Naive B cell (primary cell): ENCODE results near the gene CMTM2. TPM values are rescaled to one million over a fixed set of nuclear protein-coding genes. Genes with fewer than 3 reads are reported as not detected.
"Not testable (repeated sequence)": the region's sequence is repeated elsewhere in the genome, so short reads cannot be mapped to it uniquely, and the experiment has no call there.

Source experiments
- ATAC-seq, 2 donors: fragments of 150-1000 bp; cut with Tn5 transposase; 2 replicates each; pipeline ENCODE4 v1.10.0; 2021; ENCODE audit warnings: low read depth in 2 of 2, mild to moderate bottlenecking in 2 of 2, moderate library complexity in 2 of 2
- DNase-seq: peaks from one replicate; pipeline ENCODE4 v3.0.0; 2022
- H3K27ac Mint-ChIP-seq, 6 donors: one replicate each; pipeline ENCODE4 v1.8.0; 2020 to 2022; ENCODE audit warnings: mild to moderate bottlenecking in 6 of 6, mixed read lengths in 6 of 6, moderate library complexity in 5 of 6, inconsistent platforms in 2 of 6
- H3K27me3 Mint-ChIP-seq, 3 donors: one replicate each; pipeline ENCODE4 v1.8.0; 2021 to 2022; ENCODE audit warnings: mixed read lengths in 3 of 3, mild to moderate bottlenecking in 1 of 3
- H3K36me3 Mint-ChIP-seq, 2 donors: one replicate each; pipeline ENCODE4 v1.8.0; 2020 to 2022; ENCODE audit warnings: mixed read lengths in 2 of 2, inconsistent platforms in 1 of 2, mild to moderate bottlenecking in 1 of 2
- H3K4me1 Mint-ChIP-seq, 3 donors: one replicate each; pipeline ENCODE4 v1.8.0; 2020 to 2022; ENCODE audit warnings: mixed read lengths in 3 of 3, inconsistent platforms in 1 of 3, mild to moderate bottlenecking in 1 of 3, moderate library complexity in 1 of 3
- H3K4me3 Mint-ChIP-seq, 8 donors: one replicate each; pipeline ENCODE4 v1.8.0; 2020 to 2022; ENCODE audit warnings: mild to moderate bottlenecking in 8 of 8, mixed read lengths in 8 of 8, moderate library complexity in 8 of 8, inconsistent platforms in 2 of 8
- H3K9me3 Mint-ChIP-seq, 7 donors: one replicate each; pipeline ENCODE4 v1.8.0; 2020 to 2022; ENCODE audit warnings: mixed read lengths in 7 of 7, mild to moderate bottlenecking in 5 of 7, inconsistent platforms in 2 of 7, moderate library complexity in 1 of 7
- polyA plus RNA-seq, 6 donors: library from polyadenylated mRNA; unstranded; fragments of 300-500 nt; fragmentation: Illumina TruSeq; gene quantifications; one replicate each; pipeline ENCODE4 v1.2.3, GENCODE V29; 2021; ENCODE audit warnings: low read depth in 6 of 6

The CMTM2 gene
- polyA plus RNA-seq, 6 donors from 2014 or later: 1.0 to 4.1 (median 2.7) TPM; not detected in 3

DNA sequence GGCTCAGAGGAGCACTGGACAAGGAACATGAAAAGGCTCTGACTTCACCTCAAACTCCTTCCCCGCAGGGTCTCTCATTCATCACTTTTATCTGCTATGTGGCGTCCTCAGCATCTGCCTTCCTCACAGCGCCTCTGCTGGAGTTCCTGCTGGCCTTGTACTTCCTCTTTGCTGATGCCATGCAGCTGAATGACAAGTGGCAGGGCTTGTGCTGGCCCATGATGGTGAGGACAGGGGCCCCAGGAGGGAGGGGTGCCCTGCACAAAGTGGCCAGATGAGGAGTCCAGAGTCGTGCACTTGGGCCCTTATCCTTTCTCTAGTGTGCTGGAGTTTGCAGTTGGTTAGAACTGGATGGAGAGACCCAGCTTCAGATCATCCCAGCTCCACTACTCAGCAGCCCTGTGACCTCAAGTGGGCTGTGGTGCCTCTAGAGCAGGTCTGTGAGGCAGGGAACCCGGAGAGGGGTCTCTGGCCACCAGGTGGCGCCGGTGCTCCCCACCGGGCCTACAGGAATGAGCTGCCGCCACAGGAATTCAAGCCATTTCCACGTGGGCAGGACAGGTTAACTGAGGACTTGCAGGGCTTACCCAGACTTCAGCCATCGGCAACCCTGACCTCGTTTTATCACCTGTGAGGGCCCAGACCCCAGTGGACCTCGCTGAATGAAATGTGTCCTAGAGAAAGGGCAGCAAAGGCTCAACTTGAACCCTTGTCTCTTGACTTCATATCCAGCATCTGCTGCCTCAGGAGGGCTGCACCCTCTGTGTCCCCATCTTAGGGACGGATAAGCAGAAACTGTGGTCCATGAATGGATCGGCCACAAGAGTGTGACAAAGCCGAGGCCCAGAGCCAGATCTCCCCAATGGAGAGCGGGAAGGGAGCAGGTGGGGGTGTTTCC is 29.2 kb downstream of the CMTM2 start:
- H3K9me3 Mint-ChIP-seq: no peaks in the 10 kb centered on the region
- peak overlapping the region in 5 of 8 donors; percentile 38 to 80 (median 56) for H3K4me3 Mint-ChIP-seq
- ATAC-seq (peak; percentile 30 to 33), DNase-seq (peak; percentile 64)
- H3K4me1 Mint-ChIP-seq: peaks cover 22 to 38% (median 37%) of the 10 kb centered on the region in 3 donors
- H3K27me3 Mint-ChIP-seq: peaks cover 0 to 23% (median 6%) of the 10 kb centered on the region in 3 donors
- H3K36me3 Mint-ChIP-seq: peaks cover 0 to 10% of the 10 kb centered on the region in 2 donors
- H3K27ac Mint-ChIP-seq: no peak overlapping the region

DNA sequence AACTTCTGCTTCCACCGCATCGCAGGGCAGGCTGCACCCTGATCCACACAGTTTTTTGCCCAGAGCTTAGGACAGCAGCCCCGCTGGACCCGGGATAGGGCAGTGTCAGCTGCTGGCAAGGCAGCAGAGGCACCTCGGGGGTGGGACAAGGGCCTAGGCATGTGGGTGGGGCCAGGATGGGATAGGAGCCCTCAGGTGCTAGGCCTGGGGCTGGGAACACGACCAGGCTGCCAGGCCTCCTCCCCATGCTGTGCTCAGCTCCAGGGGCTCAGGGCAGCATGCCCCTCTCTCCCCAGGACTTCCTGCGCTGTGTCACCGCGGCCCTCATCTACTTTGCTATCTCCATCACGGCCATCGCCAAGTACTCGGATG is 29.9 kb downstream of the CMTM2 start:
- ATAC-seq: no peak
- H3K27ac Mint-ChIP-seq: no peak overlapping the region
- DNase-seq: no peak
- peaks cover 16 to 32% (median 31%) of the 10 kb centered on the region in 3 donors for H3K4me1 Mint-ChIP-seq
- peaks cover 0 to 23% (median 6%) of the 10 kb centered on the region in 3 donors for H3K27me3 Mint-ChIP-seq
- no peaks in the 10 kb centered on the region for H3K9me3 Mint-ChIP-seq
- H3K4me3 Mint-ChIP-seq: peak overlapping the region in 1 of 8 donors; percentile 15
- H3K36me3 Mint-ChIP-seq: peaks cover 0 to 10% of the 10 kb centered on the region in 2 donors

DNA sequence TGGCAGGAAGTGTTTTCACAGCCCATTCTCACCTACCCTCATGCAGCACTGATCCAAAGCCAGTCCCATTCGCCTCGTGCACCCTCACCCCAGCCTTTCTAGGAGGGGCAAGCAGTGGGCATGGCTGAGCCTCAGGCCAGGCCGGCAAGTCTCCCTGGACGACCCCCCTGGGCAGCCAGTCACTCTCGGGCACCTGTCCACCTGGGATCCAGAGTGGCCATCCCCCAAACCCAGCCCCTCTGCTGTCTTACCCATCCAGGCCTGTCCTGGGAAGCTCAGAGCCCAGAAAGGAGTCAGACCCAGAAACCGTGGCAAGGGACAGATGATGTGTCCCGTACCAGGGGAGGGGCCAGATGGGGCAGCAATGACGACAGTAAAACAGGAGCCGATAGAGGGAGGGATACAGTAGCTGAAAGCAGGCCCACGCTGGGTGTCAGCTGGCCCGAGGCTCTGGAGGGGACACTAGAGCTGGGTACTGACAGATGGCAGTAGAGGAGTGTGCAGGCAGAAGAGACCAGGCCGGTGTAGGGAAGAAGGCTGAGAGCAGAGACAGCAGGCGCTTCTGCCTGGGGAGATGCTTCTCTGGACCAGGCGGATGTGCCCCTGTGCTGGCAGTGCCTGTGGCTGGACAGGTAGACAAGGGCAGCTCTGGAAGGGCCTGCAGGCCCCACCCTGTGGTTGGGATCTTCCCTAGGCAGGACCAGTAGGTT is 31.0 kb downstream of the CMTM2 start:
- ATAC-seq: no peak
- Mint-ChIP-seq H3K36me3 (peaks cover 0 to 10% of the 10 kb centered on the region in 2 donors), H3K4me3 (no peak overlapping the region), H3K4me1 (peaks cover 13 to 30% (median 28%) of the 10 kb centered on the region in 3 donors), H3K27ac (no peak overlapping the region), H3K27me3 (peaks cover 0 to 23% (median 6%) of the 10 kb centered on the region in 3 donors), H3K9me3 (no peaks in the 10 kb centered on the region)
- no peak for DNase-seq

DNA sequence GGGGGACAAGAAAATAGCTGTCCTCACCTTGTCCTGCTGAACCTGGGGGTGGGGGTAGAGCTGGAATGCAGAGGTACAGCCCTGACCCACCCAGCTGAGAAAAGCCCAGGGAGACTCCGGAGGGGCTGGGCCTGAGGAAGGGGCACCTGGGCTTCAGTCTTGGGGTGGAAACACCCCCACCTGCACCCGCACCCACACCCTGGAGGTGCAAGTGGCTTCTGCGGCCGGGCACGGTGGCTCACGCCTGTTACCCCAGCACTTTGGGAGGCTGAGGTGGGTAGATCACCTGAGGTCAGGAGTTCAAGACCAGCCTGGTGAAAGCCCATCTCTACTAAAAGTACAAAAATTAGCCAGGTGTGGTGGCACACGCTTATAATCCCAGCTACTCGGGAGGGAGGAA is 32.6 kb downstream of the CMTM2 start:
- H3K9me3 Mint-ChIP-seq, DNase-seq, ATAC-seq, H3K4me3 Mint-ChIP-seq: not testable (repeated sequence)
- peaks cover 0 to 10% of the 10 kb centered on the region in 2 donors for H3K36me3 Mint-ChIP-seq
- H3K4me1 Mint-ChIP-seq: peaks cover 5 to 16% (median 13%) of the 10 kb centered on the region in 3 donors
- H3K27me3 Mint-ChIP-seq: peaks cover 0 to 15% (median 6%) of the 10 kb centered on the region in 3 donors
- peak overlapping the region in 1 of 6 donors; percentile 83 for H3K27ac Mint-ChIP-seq

DNA sequence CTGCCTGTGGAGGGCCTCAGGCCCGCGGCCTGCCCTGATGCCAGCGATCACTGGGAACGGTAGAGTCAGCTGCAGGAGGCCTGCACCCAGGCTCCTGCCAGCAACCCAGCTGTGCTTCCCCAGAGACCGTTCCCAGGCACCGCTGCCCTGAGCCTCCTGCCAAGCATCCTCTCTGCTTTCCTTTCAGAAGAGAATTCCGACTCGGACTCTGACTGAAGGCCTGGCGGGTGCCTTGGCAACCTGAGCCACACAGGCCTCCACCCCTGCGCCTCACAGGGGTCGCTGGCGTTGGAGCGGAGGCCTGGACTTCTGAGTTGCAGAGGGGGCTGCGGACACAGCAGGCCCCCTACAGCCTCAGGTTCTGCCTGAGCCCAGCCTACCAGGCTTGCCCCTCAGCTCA is 33.2 kb downstream of the CMTM2 start:
- Mint-ChIP-seq H3K4me1 (peaks cover 5 to 10% (median 9%) of the 10 kb centered on the region in 3 donors), H3K27ac (no peak overlapping the region), H3K9me3 (no peaks in the 10 kb centered on the region), H3K27me3 (peaks cover 0 to 19% (median 6%) of the 10 kb centered on the region in 3 donors), H3K36me3 (peaks cover 0 to 10% of the 10 kb centered on the region in 2 donors), H3K4me3 (no peak overlapping the region)
- DNase-seq: no peak
- no peak for ATAC-seq

DNA sequence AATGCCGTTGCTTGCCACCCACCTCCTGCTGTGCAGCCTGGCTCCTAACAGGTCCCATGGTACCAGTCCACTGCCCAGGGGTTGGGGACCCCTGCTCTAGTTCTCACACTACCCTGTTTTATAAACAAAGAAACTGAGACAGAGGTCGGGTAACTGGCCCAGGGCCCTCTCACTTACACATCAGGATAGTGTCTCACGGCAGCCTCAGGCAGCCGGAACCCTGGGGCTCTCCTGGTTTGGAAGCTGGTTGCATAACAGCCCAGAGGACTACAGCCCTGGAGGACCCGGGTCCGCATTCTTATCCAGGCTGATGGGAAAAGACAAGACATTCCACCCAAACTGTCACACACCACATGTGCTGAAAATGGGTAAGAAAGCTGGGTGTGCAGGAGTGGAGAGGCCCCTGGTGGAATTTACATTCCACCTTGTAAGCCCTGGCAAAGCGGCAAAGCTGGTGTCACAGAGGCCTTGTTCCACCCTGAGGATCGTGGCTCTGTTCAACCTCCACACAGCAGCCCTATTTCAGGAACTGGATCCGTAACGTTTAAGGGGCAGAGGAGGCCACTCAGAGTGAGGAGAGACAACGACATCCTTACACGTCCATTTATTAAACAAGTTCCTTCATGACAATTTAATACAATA is 35.0 kb downstream of the CMTM2 start:
- peaks cover 2 to 21% (median 2%) of the 10 kb centered on the region in 3 donors for H3K27me3 Mint-ChIP-seq
- DNase-seq: no peak
- ATAC-seq: no peak
- no peak overlapping the region for H3K4me3 Mint-ChIP-seq
- peaks cover 0 to 10% of the 10 kb centered on the region in 2 donors for H3K36me3 Mint-ChIP-seq
- H3K4me1 Mint-ChIP-seq: no peaks in the 10 kb centered on the region
- H3K27ac Mint-ChIP-seq: no peak overlapping the region
- no peaks in the 10 kb centered on the region for H3K9me3 Mint-ChIP-seq

DNA sequence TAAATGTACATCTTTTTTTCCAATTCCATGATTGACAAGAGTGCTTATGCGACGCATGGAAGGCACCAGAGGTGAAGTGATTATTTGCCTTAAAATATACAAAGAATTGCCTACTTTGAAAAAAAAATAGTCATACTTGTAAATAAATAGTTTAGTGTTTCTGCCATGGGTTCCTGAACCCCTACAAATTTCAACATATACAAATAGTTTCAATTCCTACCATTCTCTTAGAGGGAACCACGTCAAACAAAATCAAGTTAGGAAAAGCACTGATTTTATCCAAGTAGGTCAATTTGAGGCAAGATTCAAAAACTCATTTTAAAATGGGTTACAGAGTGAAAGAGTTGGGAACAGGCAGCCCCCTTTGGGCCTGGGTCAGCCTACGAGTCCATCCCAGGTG is 36.9 kb downstream of the CMTM2 start:
- H3K27me3 Mint-ChIP-seq: peaks cover 8 to 12% (median 9%) of the 10 kb centered on the region in 3 donors
- no peaks in the 10 kb centered on the region for H3K9me3 Mint-ChIP-seq
- DNase-seq (no peak), ATAC-seq (no peak)
- H3K4me1 Mint-ChIP-seq: no peaks in the 10 kb centered on the region
- no peak overlapping the region for H3K4me3 Mint-ChIP-seq
- no peak overlapping the region for H3K27ac Mint-ChIP-seq
- H3K36me3 Mint-ChIP-seq: no peaks in the 10 kb centered on the region

DNA sequence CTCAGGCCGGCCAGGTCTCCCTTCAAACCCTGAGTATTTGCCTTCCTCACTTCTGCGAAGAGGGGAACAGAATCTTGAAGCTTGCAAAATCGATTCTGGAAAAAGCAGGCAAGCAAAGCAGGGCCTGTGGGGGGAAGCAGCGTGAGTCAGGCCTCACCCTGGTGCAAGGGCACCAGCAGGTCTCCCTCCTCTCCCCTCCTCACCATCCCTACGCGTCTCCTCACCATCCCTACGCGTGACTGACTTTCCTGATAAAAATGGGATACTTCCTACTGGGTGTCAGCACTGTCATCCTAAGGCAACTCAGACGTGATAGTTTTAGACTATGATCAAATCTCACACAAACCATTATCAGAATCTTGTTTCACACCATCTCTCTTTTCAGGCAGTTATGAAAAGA is 37.3 kb downstream of the CMTM2 start:
- Mint-ChIP-seq H3K36me3 (no peaks in the 10 kb centered on the region), H3K4me1 (no peaks in the 10 kb centered on the region), H3K4me3 (no peak overlapping the region), H3K27me3 (peaks cover 11 to 14% (median 12%) of the 10 kb centered on the region in 3 donors), H3K9me3 (no peaks in the 10 kb centered on the region), H3K27ac (no peak overlapping the region)
- no peak for ATAC-seq
- no peak for DNase-seq

DNA sequence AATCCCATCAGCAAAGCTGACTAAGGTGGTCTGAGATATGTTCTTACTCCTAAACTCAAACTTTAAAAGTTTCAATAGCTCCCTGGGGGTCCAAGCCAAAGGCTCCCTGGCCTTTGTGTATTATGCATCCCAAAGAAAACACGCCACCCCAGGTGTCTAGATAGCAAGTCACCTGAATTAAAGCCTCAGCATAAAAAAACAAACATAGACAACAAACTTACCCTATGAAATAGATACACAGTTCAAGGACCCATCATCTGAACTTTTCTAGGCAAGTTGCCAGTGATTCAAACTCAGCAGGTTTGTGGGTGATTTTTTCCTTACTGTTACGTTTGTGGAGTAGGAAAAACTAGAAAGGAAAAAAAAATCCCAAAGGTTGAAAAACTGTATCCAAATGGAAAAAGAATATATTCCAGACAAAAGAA is 37.8 kb downstream of the CMTM2 start:
- no peaks in the 10 kb centered on the region for H3K36me3 Mint-ChIP-seq
- H3K4me3 Mint-ChIP-seq: no peak overlapping the region
- DNase-seq (no peak), ATAC-seq (no peak)
- H3K9me3 Mint-ChIP-seq: no peaks in the 10 kb centered on the region
- H3K27ac Mint-ChIP-seq: peak overlapping the region in 1 of 6 donors; percentile 12
- H3K4me1 Mint-ChIP-seq: no peaks in the 10 kb centered on the region
- H3K27me3 Mint-ChIP-seq: peaks cover 14 to 17% (median 15%) of the 10 kb centered on the region in 3 donors

DNA sequence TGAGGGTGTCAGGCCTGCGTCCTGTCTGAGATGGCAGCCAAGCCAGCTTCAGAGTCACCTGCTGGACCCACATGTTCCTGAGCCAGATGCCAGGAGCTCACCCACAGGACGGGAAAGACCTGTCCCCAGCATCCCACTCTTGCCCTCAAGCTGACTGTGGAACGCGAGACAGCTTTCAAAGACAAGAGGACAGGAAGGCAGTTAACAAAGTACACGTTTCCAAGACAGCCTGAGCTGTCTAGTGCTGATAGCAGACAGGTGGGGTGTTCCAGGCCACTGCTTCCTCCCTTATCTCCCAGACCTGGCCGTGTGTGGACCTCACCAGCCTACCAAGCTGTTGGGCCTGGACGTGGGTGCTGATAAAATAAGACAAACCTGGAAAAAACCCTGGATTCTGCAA is 38.5 kb downstream of the CMTM2 start:
- H3K4me3 Mint-ChIP-seq: no peak overlapping the region
- no peaks in the 10 kb centered on the region for H3K9me3 Mint-ChIP-seq
- ATAC-seq: no peak
- H3K27ac Mint-ChIP-seq: no peak overlapping the region
- DNase-seq: no peak
- H3K27me3 Mint-ChIP-seq: peaks cover 14 to 21% (median 21%) of the 10 kb centered on the region in 3 donors
- no peaks in the 10 kb centered on the region for H3K4me1 Mint-ChIP-seq
- no peaks in the 10 kb centered on the region for H3K36me3 Mint-ChIP-seq

DNA sequence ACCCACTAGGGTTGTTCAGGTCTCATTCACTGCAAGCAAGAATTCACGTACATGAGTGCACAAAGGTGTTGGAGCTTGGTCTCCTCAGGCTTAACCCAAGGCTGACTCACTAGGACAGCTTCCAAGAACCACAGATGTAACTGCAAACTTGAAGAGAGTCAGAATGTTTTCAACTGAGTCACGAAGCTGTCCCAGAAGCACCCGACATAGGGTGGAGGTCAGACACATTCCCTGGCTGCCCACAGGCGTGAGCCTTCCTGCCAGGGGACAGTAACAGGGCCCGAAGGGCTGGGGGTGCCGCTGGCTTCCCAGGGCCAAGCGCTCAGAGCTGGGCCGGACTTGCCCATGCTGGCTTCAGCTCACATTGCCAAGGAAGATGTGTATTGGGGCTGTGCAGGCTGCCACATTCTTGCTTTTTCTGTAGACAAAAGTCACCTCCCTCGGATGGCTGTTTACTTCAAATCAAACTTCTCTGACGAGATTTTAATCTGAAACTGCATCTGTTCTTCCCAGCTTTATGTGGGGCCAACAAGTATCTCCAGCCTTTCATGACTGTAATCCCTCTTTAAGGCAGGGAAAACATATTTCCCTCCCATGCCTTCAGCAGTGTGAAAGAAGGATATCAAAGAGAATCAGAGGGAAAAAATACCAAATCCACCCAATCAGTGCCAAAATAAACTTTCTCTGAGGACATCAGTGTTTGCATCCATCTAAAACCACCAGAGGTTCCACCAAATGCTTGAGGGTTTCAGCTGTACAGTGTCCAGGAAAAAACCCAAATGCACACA is 39.5 kb downstream of the CMTM2 start:
- Mint-ChIP-seq H3K9me3 (no peaks in the 10 kb centered on the region), H3K4me1 (no peaks in the 10 kb centered on the region), H3K36me3 (no peaks in the 10 kb centered on the region), H3K27ac (peak overlapping the region in 3 of 6 donors; percentile 15 to 54 (median 24)), H3K27me3 (peaks cover 14 to 32% (median 31%) of the 10 kb centered on the region in 3 donors), H3K4me3 (no peak overlapping the region)
- ATAC-seq (no peak), DNase-seq (no peak)

DNA sequence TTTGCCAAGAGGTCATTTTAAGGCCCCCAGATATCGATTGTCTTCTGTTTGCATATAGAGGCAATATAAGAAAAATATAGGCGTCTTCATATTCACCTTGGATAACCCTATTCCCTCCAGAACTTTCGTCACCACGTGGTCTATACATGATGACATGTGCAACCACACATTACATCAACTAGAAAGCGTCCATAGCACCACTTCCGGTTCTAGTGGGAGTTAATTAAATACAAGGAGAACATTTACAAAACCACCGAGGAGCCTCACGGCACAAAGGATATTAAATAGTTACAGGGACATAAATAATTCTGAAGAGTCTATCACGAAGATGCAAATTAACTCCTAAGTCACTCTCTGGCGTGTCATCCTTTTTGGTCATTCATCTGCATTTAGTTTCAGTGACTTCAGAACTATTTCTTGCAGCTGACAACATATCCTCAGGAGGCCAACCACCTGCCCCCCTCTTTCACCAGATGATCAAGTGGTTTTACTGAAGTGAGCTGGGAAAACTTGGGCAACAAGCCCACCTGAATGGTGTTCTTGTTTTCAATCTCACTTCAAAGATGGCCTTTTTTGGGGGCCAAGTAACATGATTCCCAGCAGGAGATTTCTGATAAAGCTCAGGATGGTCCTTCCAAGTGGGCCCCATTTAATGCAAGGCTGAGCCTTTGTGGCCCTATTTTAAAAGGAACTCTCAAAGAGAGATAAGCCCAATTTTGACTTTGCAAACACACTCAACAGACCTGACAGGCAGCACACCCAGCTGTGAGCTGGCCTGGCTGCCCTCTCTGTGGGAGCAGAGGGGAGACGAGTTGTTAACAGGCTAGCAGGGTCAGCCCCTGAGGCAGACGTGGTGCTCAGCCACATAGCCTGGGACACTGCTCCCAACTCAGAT is 40.5 kb downstream of the CMTM2 start:
- H3K4me3 Mint-ChIP-seq: no peak overlapping the region
- ATAC-seq (no peak), DNase-seq (no peak)
- no peaks in the 10 kb centered on the region for H3K9me3 Mint-ChIP-seq
- no peaks in the 10 kb centered on the region for H3K4me1 Mint-ChIP-seq
- H3K27ac Mint-ChIP-seq: no peak overlapping the region
- no peaks in the 10 kb centered on the region for H3K36me3 Mint-ChIP-seq
- peaks cover 14 to 34% (median 34%) of the 10 kb centered on the region in 3 donors for H3K27me3 Mint-ChIP-seq
